Mesothelial cell of epicardium (in vitro differentiated cells): ENCODE data around the gene AGBL1. TPM values are rescaled to one million over a fixed set of nuclear protein-coding genes. Genes with fewer than 3 reads are reported as not detected.
A peak's percentile ranks its signal among the peaks of the same experiment; 100 is the strongest.

Source experiments
- DNase-seq, 2 experiments: peaks; one replicate each; pipeline ENCODE4 v3.0.0; 2021; ENCODE audit warnings: low spot score in 2 of 2; ENCODE audit not compliant: unreplicated experiment in 2 of 2
- H3K27ac Mint-ChIP-seq: 2 replicates; pipeline ENCODE4 v1.8.0; 2021; ENCODE audit warnings: mixed read lengths
- H3K27me3 Mint-ChIP-seq: 2 replicates; pipeline ENCODE4 v1.8.0; 2021; ENCODE audit warnings: low read depth, mixed read lengths
- H3K36me3 Mint-ChIP-seq: 2 replicates; pipeline ENCODE4 v1.8.0; 2021; ENCODE audit warnings: mixed read lengths
- H3K4me1 Mint-ChIP-seq: 2 replicates; pipeline ENCODE4 v1.8.0; 2021; ENCODE audit warnings: mixed read lengths
- H3K4me3 Mint-ChIP-seq: 2 replicates; pipeline ENCODE4 v1.8.0; 2021; ENCODE audit warnings: mild to moderate bottlenecking, moderate library complexity, mixed read lengths
- H3K9me3 Mint-ChIP-seq: 2 replicates; pipeline ENCODE4 v1.8.0; 2021; ENCODE audit warnings: mixed read lengths
- total RNA-seq: library from RNA; stranded (reverse); gene quantifications from 3 replicates; pipeline ENCODE4 v1.2.1, GENCODE V29; 2021
- TF ChIP-seq, protein P1 (sequence below): fragments of 200-600 bp; sonication (generic); IDR thresholded peaks from one replicate; pipeline ENCODE4 v1.5.0; 2021; ENCODE audit warnings: antibody characterized with exemption; ENCODE audit not compliant: unreplicated experiment

AGBL1 gene
- total RNA-seq, 1 donor from 2014 or later, result not detected

DNA sequence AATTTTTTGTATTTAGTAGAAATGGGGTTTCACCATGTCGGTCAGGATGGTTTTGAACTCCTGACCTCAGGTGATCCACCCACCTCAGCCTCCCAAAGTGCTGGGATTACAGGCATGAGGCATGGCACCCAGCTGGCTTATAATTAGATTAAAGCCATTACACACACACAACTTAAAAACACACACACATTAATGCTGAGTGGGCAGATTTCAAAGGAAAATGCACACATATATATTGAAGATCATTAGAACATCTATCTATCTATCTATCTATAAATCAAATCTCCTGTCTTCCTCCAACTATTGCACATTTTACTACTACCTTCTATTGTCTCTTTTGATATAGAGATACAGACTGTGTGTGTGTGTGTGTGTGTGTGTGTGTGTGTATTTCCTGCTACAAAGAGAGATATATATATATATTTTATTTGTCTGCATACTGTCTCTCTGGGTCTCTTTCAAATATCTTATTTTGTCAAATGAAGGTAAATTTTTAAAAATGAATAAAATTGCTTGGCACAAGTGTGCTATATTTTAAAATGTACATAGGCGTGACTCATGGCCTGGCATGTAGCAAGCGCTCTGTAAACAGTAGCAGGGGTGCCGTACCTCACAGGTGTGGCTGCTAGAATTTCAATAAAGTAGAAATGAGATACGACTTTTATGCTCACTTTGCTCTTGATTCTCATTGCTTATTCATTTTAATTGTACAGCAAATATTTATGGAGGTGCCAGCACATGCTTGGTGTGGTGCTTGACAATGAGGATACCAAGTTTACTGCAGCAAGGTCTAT lies 655.8 kb downstream of the AGBL1 start:
- Mint-ChIP-seq H3K9me3 (peaks cover 11% of the 10 kb centered on the region), H3K4me1 (no peaks in the 10 kb centered on the region), H3K27ac (no peak overlapping the region), H3K4me3 (no peak overlapping the region), H3K36me3 (peaks cover 3% of the 10 kb centered on the region), H3K27me3 (peaks cover 11% of the 10 kb centered on the region)
- TF ChIP-seq, protein P1, sequence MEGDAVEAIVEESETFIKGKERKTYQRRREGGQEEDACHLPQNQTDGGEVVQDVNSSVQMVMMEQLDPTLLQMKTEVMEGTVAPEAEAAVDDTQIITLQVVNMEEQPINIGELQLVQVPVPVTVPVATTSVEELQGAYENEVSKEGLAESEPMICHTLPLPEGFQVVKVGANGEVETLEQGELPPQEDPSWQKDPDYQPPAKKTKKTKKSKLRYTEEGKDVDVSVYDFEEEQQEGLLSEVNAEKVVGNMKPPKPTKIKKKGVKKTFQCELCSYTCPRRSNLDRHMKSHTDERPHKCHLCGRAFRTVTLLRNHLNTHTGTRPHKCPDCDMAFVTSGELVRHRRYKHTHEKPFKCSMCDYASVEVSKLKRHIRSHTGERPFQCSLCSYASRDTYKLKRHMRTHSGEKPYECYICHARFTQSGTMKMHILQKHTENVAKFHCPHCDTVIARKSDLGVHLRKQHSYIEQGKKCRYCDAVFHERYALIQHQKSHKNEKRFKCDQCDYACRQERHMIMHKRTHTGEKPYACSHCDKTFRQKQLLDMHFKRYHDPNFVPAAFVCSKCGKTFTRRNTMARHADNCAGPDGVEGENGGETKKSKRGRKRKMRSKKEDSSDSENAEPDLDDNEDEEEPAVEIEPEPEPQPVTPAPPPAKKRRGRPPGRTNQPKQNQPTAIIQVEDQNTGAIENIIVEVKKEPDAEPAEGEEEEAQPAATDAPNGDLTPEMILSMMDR, result no peak
- DNase-seq, result no peak

- TF ChIP-seq, protein P1, result no peak
- H3K27ac Mint-ChIP-seq, result no peak overlapping the region
- H3K9me3 Mint-ChIP-seq, result peaks cover 11% of the 10 kb centered on the region
- H3K4me3 Mint-ChIP-seq, result no peak overlapping the region
- peaks cover 3% of the 10 kb centered on the region for H3K36me3 Mint-ChIP-seq
- H3K27me3 Mint-ChIP-seq, result no peaks in the 10 kb centered on the region
- no peaks in the 10 kb centered on the region for H3K4me1 Mint-ChIP-seq
- no peak for DNase-seq
These were observed 662.2 kb downstream of the AGBL1 start for GRCh38 chr15:86741917-86742316.

- Mint-ChIP-seq H3K9me3 (peaks cover 3% of the 10 kb centered on the region), H3K27me3 (no peaks in the 10 kb centered on the region), H3K27ac (no peak overlapping the region), H3K4me1 (no peaks in the 10 kb centered on the region), H3K4me3 (no peak overlapping the region), H3K36me3 (peaks cover 2% of the 10 kb centered on the region)
- peak; percentile 22 to 67 for DNase-seq
- TF ChIP-seq, protein P1, result peak; percentile 62
These were observed 663.7 kb downstream of the AGBL1 start for GRCh38 chr15:86743283-86743903.

GRCh38 chr15:86744198-86744780 lies 664.6 kb downstream of the AGBL1 start:
- H3K36me3 Mint-ChIP-seq, result no peaks in the 10 kb centered on the region
- DNase-seq, result no peak
- no peak overlapping the region for H3K27ac Mint-ChIP-seq
- no peaks in the 10 kb centered on the region for H3K27me3 Mint-ChIP-seq
- no peak overlapping the region for H3K4me3 Mint-ChIP-seq
- no peaks in the 10 kb centered on the region for H3K9me3 Mint-ChIP-seq
- no peaks in the 10 kb centered on the region for H3K4me1 Mint-ChIP-seq
- TF ChIP-seq, protein P1, result no peak

- Mint-ChIP-seq H3K4me1 (no peaks in the 10 kb centered on the region), H3K27ac (no peak overlapping the region), H3K9me3 (peaks cover 3% of the 10 kb centered on the region), H3K36me3 (no peaks in the 10 kb centered on the region), H3K4me3 (no peak overlapping the region), H3K27me3 (peaks cover 12% of the 10 kb centered on the region)
- DNase-seq, result no peak
- TF ChIP-seq, protein P1, result no peak
These were observed 671.4 kb downstream of the AGBL1 start for GRCh38 chr15:86751116-86751515.
